Fibroblast of pulmonary artery (primary cell): Measurements from ENCODE around the gene GPR78.

Experiments used
- DNase-seq: peaks from one replicate; pipeline ENCODE4 v3.0.0-alpha.2; 2010; ENCODE audit warnings: low read depth
- H3K4me3 ChIP-seq: replicated peaks from 2 replicates; pipeline ENCODE4 v1.5.1; 2011; ENCODE audit warnings: low read depth, mild to moderate bottlenecking, control low read depth, low read length, moderate library complexity
- CTCF ChIP-seq: IDR thresholded peaks from 2 replicates; pipeline ENCODE4 v1.5.1; 2011; ENCODE audit warnings: mild to moderate bottlenecking, control low read depth, low read length, inconsistent platforms; ENCODE audit errors: missing control alignments

The GPR78 gene

GRCh38 chr4:8609824-8610350, 29.7 kb downstream of the GPR78 start:
- no peak for TF ChIP-seq CTCF
- DNase-seq = no peak
- H3K4me3 ChIP-seq = no peak overlapping the region

- no peak for TF ChIP-seq CTCF
- no peak for DNase-seq
- no peak overlapping the region for H3K4me3 ChIP-seq
These were observed 30.8 kb downstream of the GPR78 start for GRCh38 chr4:8610858-8611616.

DNA sequence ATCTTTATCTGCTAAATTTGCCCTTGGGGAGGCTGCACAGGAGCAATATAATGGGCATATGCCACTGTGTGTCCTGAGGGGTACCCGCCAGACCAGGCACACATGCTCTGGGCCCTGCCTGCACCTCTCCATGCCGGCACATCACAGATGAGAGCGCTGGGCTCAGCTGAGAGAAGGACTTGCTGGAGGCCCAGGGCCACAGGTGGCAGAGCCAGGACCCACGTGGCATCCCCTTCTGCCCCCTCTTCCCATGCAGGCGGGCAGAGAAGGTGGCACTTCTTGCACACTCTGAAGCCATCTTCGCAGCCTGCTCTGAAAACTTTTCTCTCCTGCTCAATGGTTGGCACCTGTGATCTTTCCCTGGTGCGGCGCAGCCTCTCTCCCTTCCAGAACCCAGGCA, 32.5 kb downstream of the GPR78 start:
- no peak overlapping the region for H3K4me3 ChIP-seq
- no peak for TF ChIP-seq CTCF
- no peak for DNase-seq

GRCh38 chr4:8613421-8614364, 33.5 kb downstream of the GPR78 start:
- no peak for DNase-seq
- no peak overlapping the region for H3K4me3 ChIP-seq
- no peak for TF ChIP-seq CTCF

- no peak for DNase-seq
- no peak overlapping the region for H3K4me3 ChIP-seq
- no peak for TF ChIP-seq CTCF
These were observed 34.4 kb downstream of the GPR78 start for GRCh38 chr4:8614365-8615193.

DNA sequence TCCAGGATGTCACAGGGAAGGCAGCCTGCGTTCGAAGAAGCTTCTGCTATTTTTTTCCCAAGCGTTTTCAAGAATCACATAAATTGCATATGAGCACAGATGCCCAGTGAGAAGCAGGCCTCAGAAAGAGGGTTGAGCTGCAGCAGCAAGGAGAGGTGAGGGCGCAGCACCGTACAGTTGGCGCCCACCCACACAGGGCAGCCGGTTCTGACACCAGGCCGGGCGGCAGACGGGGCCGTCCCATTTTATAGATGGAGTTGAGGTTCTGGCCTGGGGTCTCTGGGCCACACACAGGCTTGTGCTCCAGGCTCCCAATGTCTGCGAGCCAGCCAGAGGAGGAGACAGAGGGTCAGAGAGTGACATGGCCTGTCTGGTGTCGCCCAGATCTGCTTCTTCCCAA, 35.2 kb downstream of the GPR78 start:
- H3K4me3 ChIP-seq = no peak overlapping the region
- TF ChIP-seq CTCF = no peak
- no peak for DNase-seq
